Left lung (tissue), 10 donors: ENCODE measurements around the gene SNCAIP. TPM values are rescaled to one million over a fixed set of nuclear protein-coding genes. Genes with fewer than 3 reads are reported as not detected.

Source experiments
- ATAC-seq: fragments of 200-7000 bp; cut with Tn5 transposase; one replicate; pipeline ENCODE4 v1.9.1; 2020; ENCODE audit warnings: moderate library complexity
- DNase-seq, 4 donors: peaks; one replicate each; pipeline ENCODE4 v3.0.0-alpha.2; 2013 to 2020
- H3K27ac ChIP-seq, 2 donors: fragments of 200-600 bp; sonication (generic) in 1 of 2; one replicate each; pipeline versions ENCODE4 v1.5.0 to v1.8.0; 2020 to 2021
- H3K27me3 ChIP-seq, 2 donors: fragments of 200-600 bp; sonication (generic) in 1 of 2; one replicate each; pipeline versions ENCODE4 v1.5.0 to v1.8.0; 2020 to 2021
- H3K36me3 ChIP-seq, 2 donors: fragments of 200-600 bp; sonication (generic) in 1 of 2; one replicate each; pipeline versions ENCODE4 v1.5.0 to v1.8.0; 2020 to 2021
- H3K4me1 ChIP-seq, 2 donors: fragments of 200-600 bp; one replicate each; pipeline ENCODE4 v1.8.0; 2021
- H3K4me3 ChIP-seq, 2 donors: fragments of 200-600 bp; sonication (generic) in 1 of 2; one replicate each; pipeline versions ENCODE4 v1.5.0 to v1.8.0; 2020 to 2021; ENCODE audit warnings: mild to moderate bottlenecking in 1 of 2
- H3K9me3 ChIP-seq, 2 donors: fragments of 200-600 bp; sonication (generic) in 1 of 2; one replicate each; pipeline versions ENCODE4 v1.5.0 to v1.8.0; 2020 to 2021
- intact Hi-C, 2 donors: fragments of 100-400 bp; cut with DNase I; formaldehyde crosslinking; loops; one replicate each; pipeline versions ENCODE4 v1.11.2 to v1.14.2; 2022
- polyA plus RNA-seq, 6 donors: library from polyadenylated mRNA; unstranded; fragments of 120-200 nt; gene quantifications; one replicate each; pipeline ENCODE4 v1.2.1, GENCODE V29; 2013; ENCODE audit not compliant: insufficient read length in 6 of 6
- total RNA-seq, 2 donors: library from RNA; stranded (reverse); fragmentation: NEBNext Ultra II Directional; extraction: Animal tissue kit (Norgen Biotek cat#: 25700); gene quantifications; one replicate each; pipeline ENCODE4 v1.2.1, GENCODE V29; 2021
- TF ChIP-seq, protein P1 (sequence below), 2 donors: fragments of 200-600 bp; sonication (generic) in 1 of 2; IDR thresholded peaks; one replicate each; pipeline versions ENCODE4 v1.5.0 to v1.8.0; 2021; ENCODE audit warnings: antibody characterized with exemption in 2 of 2
- donor health status: DM: no; HTN: yes; CAD: no.
- donor health status: DM: no; HTN: no; CAD: no.

The SNCAIP gene
- total and polyA plus RNA-seq, 8 donors: 2.1 to 23.4 (median 17.3) TPM

DNA sequence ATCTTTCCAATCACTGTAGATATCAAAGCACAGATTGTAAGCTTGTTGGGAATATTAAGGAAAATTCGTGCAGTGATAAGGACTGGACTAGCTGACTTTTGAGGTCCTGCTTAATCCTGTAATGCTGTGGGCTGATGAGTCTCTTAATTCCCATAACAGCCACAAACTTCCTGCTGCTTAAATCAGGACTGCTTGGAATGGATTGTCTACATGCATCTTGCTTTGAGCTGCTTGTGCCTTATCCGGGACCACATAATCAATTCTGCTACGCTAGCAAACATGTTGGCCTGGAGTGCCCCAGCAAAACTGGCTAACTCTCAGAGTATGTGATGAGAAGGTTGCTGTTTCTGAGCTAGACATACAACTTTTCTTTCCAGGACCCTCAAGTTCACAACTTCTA, 79.6 kb downstream of the SNCAIP start:
- Histone ChIP-seq H3K36me3 (no peaks in the 10 kb centered on the region), H3K27ac (no peak overlapping the region), H3K4me3 (no peak overlapping the region), H3K4me1 (no peaks in the 10 kb centered on the region), H3K9me3 (no peaks in the 10 kb centered on the region), H3K27me3 (no peaks in the 10 kb centered on the region)
- TF ChIP-seq, protein P1, sequence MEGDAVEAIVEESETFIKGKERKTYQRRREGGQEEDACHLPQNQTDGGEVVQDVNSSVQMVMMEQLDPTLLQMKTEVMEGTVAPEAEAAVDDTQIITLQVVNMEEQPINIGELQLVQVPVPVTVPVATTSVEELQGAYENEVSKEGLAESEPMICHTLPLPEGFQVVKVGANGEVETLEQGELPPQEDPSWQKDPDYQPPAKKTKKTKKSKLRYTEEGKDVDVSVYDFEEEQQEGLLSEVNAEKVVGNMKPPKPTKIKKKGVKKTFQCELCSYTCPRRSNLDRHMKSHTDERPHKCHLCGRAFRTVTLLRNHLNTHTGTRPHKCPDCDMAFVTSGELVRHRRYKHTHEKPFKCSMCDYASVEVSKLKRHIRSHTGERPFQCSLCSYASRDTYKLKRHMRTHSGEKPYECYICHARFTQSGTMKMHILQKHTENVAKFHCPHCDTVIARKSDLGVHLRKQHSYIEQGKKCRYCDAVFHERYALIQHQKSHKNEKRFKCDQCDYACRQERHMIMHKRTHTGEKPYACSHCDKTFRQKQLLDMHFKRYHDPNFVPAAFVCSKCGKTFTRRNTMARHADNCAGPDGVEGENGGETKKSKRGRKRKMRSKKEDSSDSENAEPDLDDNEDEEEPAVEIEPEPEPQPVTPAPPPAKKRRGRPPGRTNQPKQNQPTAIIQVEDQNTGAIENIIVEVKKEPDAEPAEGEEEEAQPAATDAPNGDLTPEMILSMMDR (IDR thresholded peaks at IDR 0.05): no peak
- no peak for ATAC-seq
- peak in 1 of 4 donors; percentile 34 for DNase-seq
- intact Hi-C loops: no loop called here

DNA sequence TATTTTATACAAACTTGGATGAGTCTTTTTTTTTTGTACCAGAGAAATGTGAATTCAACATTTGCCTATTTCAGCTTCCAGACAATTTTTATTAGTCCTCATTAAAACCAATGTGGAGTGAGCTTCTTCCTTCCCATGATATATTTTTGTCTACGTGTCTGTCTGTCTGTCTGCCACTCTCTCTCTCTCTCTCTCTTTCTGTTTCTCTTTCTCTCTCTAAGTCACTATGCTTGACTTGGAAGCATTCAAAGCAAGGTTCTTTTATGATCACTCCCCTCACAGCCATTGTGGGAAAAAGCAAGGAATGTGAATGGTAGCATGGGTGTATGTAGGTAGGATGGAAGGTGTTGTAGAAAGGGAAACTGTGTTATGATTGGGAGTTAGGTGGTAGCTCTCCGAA, 80.2 kb downstream of the SNCAIP start:
- Histone ChIP-seq H3K4me3 (no peak overlapping the region), H3K27ac (no peak overlapping the region), H3K9me3 (no peaks in the 10 kb centered on the region), H3K36me3 (no peaks in the 10 kb centered on the region), H3K4me1 (no peaks in the 10 kb centered on the region), H3K27me3 (no peaks in the 10 kb centered on the region)
- DNase-seq: no peak
- no peak for ATAC-seq
- intact Hi-C loops: no loop called here
- TF ChIP-seq, protein P1 (IDR thresholded peaks at IDR 0.05): no peak

DNA sequence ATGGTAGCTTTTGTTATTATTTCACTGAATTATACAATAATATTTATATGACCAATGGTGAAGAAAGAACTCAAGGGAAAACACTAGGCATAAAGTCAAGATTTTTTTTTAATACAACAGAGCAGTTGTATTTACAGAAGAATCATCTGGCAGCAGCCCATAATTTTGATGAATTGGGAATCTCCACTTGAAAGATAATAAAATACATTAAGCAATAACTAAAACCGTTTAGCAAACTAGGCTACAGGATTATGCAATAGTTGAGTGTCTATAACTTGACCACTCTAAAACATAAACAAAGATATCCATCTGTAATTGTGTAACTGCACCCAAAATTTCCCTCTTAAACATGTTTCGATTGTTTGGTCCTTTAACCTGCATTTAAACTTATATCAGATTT, 80.8 kb downstream of the SNCAIP start:
- Histone ChIP-seq H3K27me3 (no peaks in the 10 kb centered on the region), H3K27ac (no peak overlapping the region), H3K36me3 (no peaks in the 10 kb centered on the region), H3K9me3 (no peaks in the 10 kb centered on the region), H3K4me3 (no peak overlapping the region), H3K4me1 (no peaks in the 10 kb centered on the region)
- DNase-seq (peak in 1 of 4 donors; percentile 79), ATAC-seq (no peak)
- TF ChIP-seq, protein P1 (IDR thresholded peaks at IDR 0.05): no peak
- intact Hi-C loops: no loop called here

DNA sequence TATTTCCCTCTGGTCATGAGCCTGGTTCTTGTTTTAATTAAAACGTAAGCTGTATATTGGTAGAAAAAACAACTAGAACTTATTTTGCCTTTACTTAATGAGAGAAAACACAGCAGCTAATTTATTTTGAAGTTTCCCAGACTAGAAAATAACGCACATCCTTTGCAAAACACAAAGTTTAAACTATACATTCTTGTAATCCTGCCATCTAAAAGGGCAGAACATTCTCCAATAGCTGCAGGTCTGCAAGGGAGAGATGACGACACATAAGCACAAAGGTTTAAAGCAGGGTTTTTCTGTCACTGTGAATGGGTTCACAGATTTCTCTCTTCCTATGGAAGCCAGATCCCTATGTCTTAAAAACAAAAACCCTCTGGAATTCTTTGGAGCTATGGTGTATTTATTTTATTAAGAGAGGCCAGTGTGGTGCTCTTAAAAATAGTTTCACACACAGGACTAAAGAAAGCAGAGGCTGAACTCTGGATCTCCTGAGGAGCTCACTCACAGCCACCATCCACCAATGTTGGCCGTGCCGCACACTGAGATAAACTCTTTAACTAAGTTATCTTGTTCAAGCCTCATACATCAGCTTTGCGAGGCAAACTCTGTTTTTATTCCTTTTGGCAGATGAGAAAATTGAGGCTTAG, 82.4 kb downstream of the SNCAIP start:
- no peak overlapping the region for H3K4me3 ChIP-seq
- no peak for DNase-seq
- intact Hi-C loops: no loop called here
- H3K9me3 ChIP-seq: no peaks in the 10 kb centered on the region
- ATAC-seq: no peak
- no peaks in the 10 kb centered on the region for H3K4me1 ChIP-seq
- H3K36me3 ChIP-seq: no peaks in the 10 kb centered on the region
- no peak overlapping the region for H3K27ac ChIP-seq
- TF ChIP-seq, protein P1 (IDR thresholded peaks at IDR 0.05): no peak
- no peaks in the 10 kb centered on the region for H3K27me3 ChIP-seq

DNA sequence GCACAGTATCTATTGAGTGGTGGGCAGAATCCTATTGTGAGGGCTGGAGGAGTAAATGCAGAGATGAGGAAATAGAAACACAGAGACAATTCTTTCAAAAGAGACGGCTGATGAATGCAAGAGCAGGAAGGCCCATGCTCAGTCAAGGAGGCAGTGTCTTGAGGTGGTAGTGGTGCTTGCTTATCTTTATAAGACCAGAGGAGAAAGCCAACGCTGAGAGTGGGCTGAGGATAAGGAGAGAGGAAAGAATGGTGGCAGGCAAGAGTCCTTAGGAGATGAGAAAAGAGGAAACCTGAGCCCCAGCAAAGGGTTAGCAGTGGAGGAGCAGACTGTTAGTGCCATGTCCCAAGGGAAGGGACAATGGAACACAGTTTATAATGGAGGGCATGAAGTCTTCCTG, 86.0 kb downstream of the SNCAIP start:
- Histone ChIP-seq H3K36me3 (no peaks in the 10 kb centered on the region), H3K9me3 (no peaks in the 10 kb centered on the region), H3K4me3 (no peak overlapping the region), H3K27me3 (no peaks in the 10 kb centered on the region), H3K27ac (no peak overlapping the region), H3K4me1 (no peaks in the 10 kb centered on the region)
- intact Hi-C loops: no loop called here
- TF ChIP-seq, protein P1 (IDR thresholded peaks at IDR 0.05): no peak
- ATAC-seq: no peak
- no peak for DNase-seq
